Subcutaneous adipose tissue (tissue), 4 donors: ENCODE results near the gene STRN. TPM values are rescaled to one million over a fixed set of nuclear protein-coding genes. Genes with fewer than 3 reads are reported as not detected.

Experiments used
- total RNA-seq, 4 donors: library from RNA; depleted of rRNA; stranded (reverse); fragments of >200 nt; gene quantifications; one replicate each; pipeline ENCODE4 v1.1.0, GENCODE V29; 2016
- TF ChIP-seq, protein P1 (sequence below): fragments of 450-650 bp; IDR thresholded peaks from one replicate; pipeline ENCODE4 v1.5.1; 2016; ENCODE audit warnings: low read depth, mild to moderate bottlenecking, control low read depth, antibody characterized with exemption, moderate library complexity

STRN gene
- total RNA-seq, 4 donors from 2014 or later = 21.3 to 34.9 (median 27.9) TPM

DNA sequence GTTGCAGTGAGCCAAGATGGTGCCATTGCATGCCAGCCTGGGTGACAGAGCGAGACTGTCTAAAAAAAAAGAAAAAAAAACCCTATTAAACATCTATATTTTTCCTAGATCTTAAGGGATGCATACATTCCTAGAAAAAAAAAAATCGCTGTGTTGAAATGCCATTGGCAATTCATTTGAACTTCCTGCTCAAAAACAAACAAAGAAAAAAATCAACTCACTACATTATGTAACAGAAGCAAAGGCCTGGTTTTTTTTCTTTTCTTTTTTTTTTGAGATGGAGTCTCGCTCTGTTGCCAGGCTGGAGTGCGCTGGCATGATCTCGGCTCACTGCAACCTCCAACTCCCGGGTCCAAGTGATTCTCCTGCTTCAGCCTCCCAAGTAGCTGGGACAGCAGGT lies 21.7 kb upstream of the STRN start:
- TF ChIP-seq, protein P1, sequence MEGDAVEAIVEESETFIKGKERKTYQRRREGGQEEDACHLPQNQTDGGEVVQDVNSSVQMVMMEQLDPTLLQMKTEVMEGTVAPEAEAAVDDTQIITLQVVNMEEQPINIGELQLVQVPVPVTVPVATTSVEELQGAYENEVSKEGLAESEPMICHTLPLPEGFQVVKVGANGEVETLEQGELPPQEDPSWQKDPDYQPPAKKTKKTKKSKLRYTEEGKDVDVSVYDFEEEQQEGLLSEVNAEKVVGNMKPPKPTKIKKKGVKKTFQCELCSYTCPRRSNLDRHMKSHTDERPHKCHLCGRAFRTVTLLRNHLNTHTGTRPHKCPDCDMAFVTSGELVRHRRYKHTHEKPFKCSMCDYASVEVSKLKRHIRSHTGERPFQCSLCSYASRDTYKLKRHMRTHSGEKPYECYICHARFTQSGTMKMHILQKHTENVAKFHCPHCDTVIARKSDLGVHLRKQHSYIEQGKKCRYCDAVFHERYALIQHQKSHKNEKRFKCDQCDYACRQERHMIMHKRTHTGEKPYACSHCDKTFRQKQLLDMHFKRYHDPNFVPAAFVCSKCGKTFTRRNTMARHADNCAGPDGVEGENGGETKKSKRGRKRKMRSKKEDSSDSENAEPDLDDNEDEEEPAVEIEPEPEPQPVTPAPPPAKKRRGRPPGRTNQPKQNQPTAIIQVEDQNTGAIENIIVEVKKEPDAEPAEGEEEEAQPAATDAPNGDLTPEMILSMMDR = no peak

DNA sequence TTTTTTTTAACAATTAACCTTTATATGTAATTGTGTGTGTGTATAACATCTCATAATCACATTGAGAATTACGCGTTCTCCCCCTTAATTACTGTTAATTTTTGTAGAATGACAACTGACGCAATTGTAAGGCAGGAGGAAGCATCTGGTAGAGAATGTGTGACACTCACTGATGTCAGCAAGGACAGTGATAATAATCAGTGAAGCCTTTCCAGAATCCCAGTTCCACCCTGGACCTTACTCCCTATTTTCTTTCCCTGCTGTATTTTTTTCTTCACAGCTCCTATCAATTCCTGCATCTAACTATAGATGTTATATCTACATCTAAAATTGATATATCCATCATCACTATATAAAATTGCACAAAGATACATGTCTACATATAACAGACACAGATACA lies 16.1 kb upstream of the STRN start:
- TF ChIP-seq, protein P1 = no peak

DNA sequence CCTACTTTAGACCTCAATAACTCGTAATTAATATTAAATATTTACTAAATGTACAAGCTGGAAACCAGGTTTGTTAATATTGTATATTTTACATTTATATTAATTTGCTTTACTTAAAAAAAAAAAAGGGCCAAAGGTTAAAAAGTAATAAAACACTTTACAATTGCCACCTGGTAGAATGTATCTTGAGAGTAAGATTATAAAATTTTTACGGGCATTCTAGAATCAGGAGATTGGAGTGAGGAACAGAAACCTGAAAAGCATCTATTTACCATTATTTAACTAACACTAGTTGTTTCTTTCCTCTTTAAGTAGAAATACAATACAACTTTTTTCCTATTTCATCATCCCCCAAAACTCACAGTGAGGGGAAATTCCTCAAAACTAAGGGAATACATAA lies 15.6 kb upstream of the STRN start:
- TF ChIP-seq, protein P1 = no peak

DNA sequence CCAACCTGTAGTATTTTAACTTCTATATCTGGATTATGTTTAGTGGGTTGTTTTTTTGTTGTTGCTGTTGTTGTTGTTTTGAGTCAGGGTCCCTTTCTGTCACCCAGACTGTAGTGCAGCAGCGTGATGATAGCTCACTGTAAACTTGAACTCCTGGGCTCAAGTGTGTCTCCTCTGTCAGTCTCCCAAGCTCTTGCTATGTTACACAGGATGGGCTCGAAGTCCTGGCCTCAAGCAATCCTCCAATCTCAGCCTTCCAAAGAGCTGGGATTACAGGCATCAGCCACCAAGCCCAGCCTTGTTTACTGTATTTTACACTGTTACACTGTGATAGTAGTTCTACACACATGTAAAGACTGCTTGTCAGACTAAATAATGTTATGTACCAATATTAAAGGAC lies 9.7 kb upstream of the STRN start:
- TF ChIP-seq, protein P1 = no peak

DNA sequence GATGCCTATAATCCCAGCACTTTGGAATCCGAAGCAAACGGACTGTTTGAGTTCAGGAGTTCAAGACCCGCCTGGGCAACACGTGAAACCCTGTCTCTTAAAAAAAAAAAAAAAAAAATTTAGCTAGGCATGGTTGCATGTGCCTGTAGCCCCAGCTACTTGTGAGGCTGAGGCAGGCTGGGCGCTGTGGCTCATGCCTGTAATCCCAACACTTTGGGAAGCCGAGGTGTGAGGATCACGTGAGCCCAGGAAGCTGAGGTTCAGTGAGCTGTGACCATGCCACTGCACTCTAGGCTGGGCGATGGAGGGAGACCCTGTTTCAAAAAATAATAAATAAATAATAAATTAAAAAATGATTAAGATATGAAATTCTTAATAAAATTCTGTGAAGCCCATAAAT lies 9.0 kb upstream of the STRN start:
- TF ChIP-seq, protein P1 = no peak

DNA sequence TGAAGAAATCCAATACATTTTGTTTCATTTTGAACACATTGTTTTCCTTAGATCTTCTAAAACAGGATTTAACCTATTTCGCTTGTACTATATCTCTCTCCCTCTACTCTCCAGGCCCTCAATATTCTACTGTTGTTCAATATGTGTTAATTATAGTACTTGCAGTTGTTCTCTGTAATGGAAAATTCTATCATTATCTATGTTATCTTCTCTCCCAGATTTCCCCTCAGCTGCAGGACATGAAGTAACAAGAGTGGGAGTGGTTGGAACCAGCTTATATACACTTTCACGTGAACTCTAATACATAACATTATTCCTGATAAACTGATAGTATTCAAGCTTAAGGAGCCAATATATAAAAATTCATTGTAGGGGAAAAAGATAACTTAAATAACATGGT lies 7.0 kb upstream of the STRN start:
- TF ChIP-seq, protein P1 = no peak

DNA sequence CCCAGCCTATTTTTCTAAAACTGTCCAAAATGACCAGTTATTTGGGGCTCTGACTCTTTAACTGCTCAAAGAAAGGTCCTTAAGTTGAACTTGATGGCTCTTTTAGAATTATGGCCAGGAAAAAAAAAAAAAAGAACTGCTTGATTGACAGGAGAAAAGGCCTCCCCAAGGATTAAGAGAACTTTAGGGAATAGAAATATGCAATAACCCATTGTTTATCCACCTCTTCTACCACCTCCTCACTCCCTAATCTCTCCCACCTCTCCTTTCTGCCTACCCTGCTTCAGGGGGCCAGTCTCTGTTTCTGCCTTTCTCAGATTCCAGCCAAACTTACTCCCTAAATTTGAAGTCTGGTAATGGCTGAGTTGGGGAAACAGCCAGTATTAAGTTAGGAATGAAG lies 5.7 kb upstream of the STRN start:
- TF ChIP-seq, protein P1 = no peak
